GM23338 (cell line): Measurements from ENCODE around the gene TXNDC16. TPM values are rescaled to one million over a fixed set of nuclear protein-coding genes. Genes with fewer than 3 reads are reported as not detected.

Experiments
- ATAC-seq: fragments of 200-7000 bp; cut with Tn5 transposase; 3 replicates; pipeline ENCODE4 v1.9.1; 2020
- DNase-seq: peaks from one replicate; pipeline ENCODE4 v3.0.0-alpha.2; 2015; ENCODE audit warnings: low spot score
- H2AFZ ChIP-seq: fragments of 200-600 bp; sonication (generic); 2 replicates; pipeline ENCODE4 v1.8.0; 2016; ENCODE audit warnings: antibody characterized with exemption, mild to moderate bottlenecking, moderate library complexity
- H3F3A ChIP-seq: fragments of 200-600 bp; sonication (generic); replicated peaks from 2 replicates; pipeline ENCODE4 v1.8.0; 2017; ENCODE audit warnings: antibody characterized with exemption, mixed run types, low read depth
- H3K27ac ChIP-seq: fragments of 200-600 bp; sonication (generic); 2 replicates; pipeline ENCODE4 v1.6.1; 2016; ENCODE audit warnings: low read depth
- H3K27me3 ChIP-seq: fragments of 200-600 bp; sonication (generic); 2 replicates; pipeline ENCODE4 v1.8.0; 2016; ENCODE audit warnings: mild to moderate bottlenecking, mixed run types, moderate library complexity; ENCODE audit not compliant: insufficient read depth
- H3K36me3 ChIP-seq: fragments of 200-600 bp; sonication (generic); 2 replicates; pipeline ENCODE4 v1.8.0; 2016; ENCODE audit warnings: mild to moderate bottlenecking; ENCODE audit not compliant: insufficient read depth
- H3K4me1 ChIP-seq: fragments of 200-600 bp; sonication (generic); 2 replicates; pipeline ENCODE4 v1.8.0; 2016; ENCODE audit warnings: mild to moderate bottlenecking, moderate library complexity; ENCODE audit not compliant: insufficient read depth
- H3K4me2 ChIP-seq: fragments of 200-600 bp; sonication (generic); 2 replicates; pipeline ENCODE4 v1.7.1; 2017; ENCODE audit warnings: mixed run types
- H3K4me3 ChIP-seq: fragments of 200-600 bp; sonication (generic); 2 replicates; pipeline ENCODE4 v1.6.1; 2016; ENCODE audit warnings: mixed run types
- H3K79me2 ChIP-seq: fragments of 200-600 bp; sonication (generic); replicated peaks from 2 replicates; pipeline ENCODE4 v1.8.0; 2017; ENCODE audit warnings: mild to moderate bottlenecking; ENCODE audit not compliant: insufficient read depth
- H3K9me2 ChIP-seq: fragments of 200-600 bp; sonication (generic); 2 replicates; pipeline ENCODE4 v1.8.0; 2017; ENCODE audit not compliant: insufficient read depth
- H4K20me1 ChIP-seq: fragments of 200-600 bp; sonication (generic); replicated peaks from 2 replicates; pipeline ENCODE4 v1.8.0; 2017; ENCODE audit warnings: mild to moderate bottlenecking; ENCODE audit not compliant: insufficient read depth
- H3K27ac Mint-ChIP-seq: 2 replicates; pipeline ENCODE4 v1.8.0; 2020; ENCODE audit warnings: inconsistent platforms, mild to moderate bottlenecking, moderate library complexity, mixed read lengths
- H3K27me3 Mint-ChIP-seq: 3 replicates; pipeline ENCODE4 v1.8.0; 2022; ENCODE audit warnings: low read depth, mild to moderate bottlenecking, moderate library complexity, mixed read lengths, inconsistent platforms; ENCODE audit not compliant: insufficient read depth, poor library complexity
- H3K36me3 Mint-ChIP-seq: 3 replicates; pipeline ENCODE4 v1.8.0; 2021; ENCODE audit warnings: low read depth, mild to moderate bottlenecking, inconsistent platforms, moderate library complexity, mixed read lengths
- H3K4me1 Mint-ChIP-seq: 3 replicates; pipeline ENCODE4 v1.8.0; 2020; ENCODE audit warnings: mild to moderate bottlenecking, inconsistent platforms, mixed read lengths
- H3K4me3 Mint-ChIP-seq: 3 replicates; pipeline ENCODE4 v1.8.0; 2021; ENCODE audit warnings: moderate library complexity, mild to moderate bottlenecking, inconsistent platforms, mixed read lengths
- H3K9me3 Mint-ChIP-seq: 3 replicates; pipeline ENCODE4 v1.8.0; 2020; ENCODE audit warnings: moderate library complexity, mild to moderate bottlenecking, inconsistent platforms, mixed read lengths
- CREB1 ChIP-seq: fragments of 250-450 bp; sonication (Bioruptor Pico); IDR thresholded peaks from 2 replicates; pipeline ENCODE4 v1.5.0; 2020; ENCODE audit warnings: low read depth, mild to moderate bottlenecking, moderate library complexity
- CTCF ChIP-seq, 2 experiments: fragments of 200-600 bp in 1 of 2; sonication (generic) in 1 of 2; conservative IDR thresholded peaks; 2 replicates each; pipeline versions ENCODE4 v1.5.1 to v1.6.1; 2016 to 2017; ENCODE audit warnings: antibody characterized with exemption in 2 of 2, low read depth in 2 of 2, mild to moderate bottlenecking in 2 of 2, moderate library complexity in 1 of 2
- ETS1 ChIP-seq: IDR thresholded peaks from 2 replicates; pipeline ENCODE4 v1.6.1; 2016; ENCODE audit warnings: antibody characterized with exemption
- EZH2 ChIP-seq: fragments of 200-600 bp; sonication (generic); IDR thresholded peaks from one replicate; pipeline ENCODE4 v1.8.0; 2017; ENCODE audit warnings: antibody characterized with exemption, mild to moderate bottlenecking, low read depth; ENCODE audit not compliant: unreplicated experiment
- EZH2phosphoT487 ChIP-seq: fragments of 200-600 bp; sonication (generic); IDR thresholded peaks from one replicate; pipeline ENCODE4 v1.8.1; 2018; ENCODE audit warnings: antibody characterized with exemption; ENCODE audit not compliant: unreplicated experiment
- JUNB ChIP-seq: IDR thresholded peaks from one replicate; pipeline ENCODE4 v1.6.1; 2016; ENCODE audit warnings: antibody characterized with exemption; ENCODE audit not compliant: unreplicated experiment
- NANOG ChIP-seq: IDR thresholded peaks from 2 replicates; pipeline ENCODE4 v1.6.1; 2016; ENCODE audit warnings: antibody characterized with exemption, borderline replicate concordance
- POLR2AphosphoS5 ChIP-seq: IDR thresholded peaks from 2 replicates; pipeline ENCODE4 v1.6.1; 2016; ENCODE audit warnings: antibody characterized with exemption, low read depth
- REST ChIP-seq: IDR thresholded peaks from one replicate; pipeline ENCODE4 v1.6.1; 2018; ENCODE audit warnings: antibody characterized with exemption; ENCODE audit not compliant: unreplicated experiment
- STAT1 ChIP-seq: IDR thresholded peaks from one replicate; pipeline ENCODE4 v1.6.1; 2016; ENCODE audit warnings: antibody characterized with exemption; ENCODE audit not compliant: unreplicated experiment
- ZNF114 ChIP-seq: fragments of 250-450 bp; sonication (Bioruptor Pico); IDR thresholded peaks from 2 replicates; pipeline ENCODE4 v1.5.0; 2020; ENCODE audit warnings: mild to moderate bottlenecking, moderate library complexity
- ZNF331 ChIP-seq: fragments of 250-450 bp; sonication (Bioruptor Pico); IDR thresholded peaks from 2 replicates; pipeline ENCODE4 v1.5.0; 2020; ENCODE audit warnings: low read depth, mild to moderate bottlenecking, moderate library complexity
- ZNF462 ChIP-seq: fragments of 250-450 bp; sonication (Bioruptor Pico); IDR thresholded peaks from 2 replicates; pipeline ENCODE4 v1.5.0; 2020; ENCODE audit warnings: mild to moderate bottlenecking, moderate library complexity
- polyA plus RNA-seq: library from polyadenylated mRNA; unstranded; fragments of >200 nt; fragmentation: Nextera tagmentation; extraction: Ambion mirVana; gene quantifications from 2 replicates; pipeline ENCODE4 v1.2.1, GENCODE V29; 2016
- total RNA-seq: library from RNA; depleted of rRNA; stranded (reverse); fragments of >200 nt; shearing (Covaris generic); gene quantifications from 2 replicates; pipeline ENCODE4 v1.2.3, GENCODE V29; 2014

TXNDC16 gene
- total and polyA plus RNA-seq, 2 experiments from 2014 or later, result 13.6 to 14.0 TPM

- Histone ChIP-seq H3K27me3 (no peaks in the 10 kb centered on the region), H3K4me3 (no peak overlapping the region), H3K4me2 (no peak overlapping the region), H3F3A (no peaks in the 10 kb centered on the region), H3K36me3 (no peaks in the 10 kb centered on the region), H3K79me2 (no peaks in the 10 kb centered on the region), H2AFZ (no peak overlapping the region), H3K4me1 (0 out of 2 replicates have a peak, but pooled peaks cover 2% of the 10 kb centered on the region), H3K27ac (no peak overlapping the region), H4K20me1 (no peaks in the 10 kb centered on the region), H3K9me2 (0 out of 2 replicates have a peak, but pooled peaks cover 7% of the 10 kb centered on the region)
- Mint-ChIP-seq H3K27me3 (no peaks in the 10 kb centered on the region), H3K4me1 (peaks cover 2% of the 10 kb centered on the region; the same call in 2 of the 3 replicates), H3K9me3 (peaks cover 14% of the 10 kb centered on the region; the same call in 2 of the 3 replicates), H3K4me3 (no peak overlapping the region), H3K36me3 (peaks cover 15% of the 10 kb centered on the region), H3K27ac (no peak overlapping the region)
- DNase-seq, result no peak
- no peak for TF ChIP-seq ETS1
- TF ChIP-seq EZH2phosphoT487, result no peak
- no peak for TF ChIP-seq CREB1 (CRISPR knock-in tag)
- TF ChIP-seq ZNF331 (CRISPR knock-in tag), result no peak
- no peak for TF ChIP-seq EZH2
- no peak for TF ChIP-seq ZNF462 (CRISPR knock-in tag)
- no peak for TF ChIP-seq REST
- TF ChIP-seq STAT1, result no peak
- no peak for TF ChIP-seq CTCF (conservative IDR thresholded peaks at IDR 0.05; ENCODE audit: low read depth in 2 of 2)
- TF ChIP-seq JUNB, result no peak
- no peak for TF ChIP-seq NANOG
- TF ChIP-seq POLR2AphosphoS5, result no peak
- TF ChIP-seq ZNF114 (CRISPR knock-in tag), result no peak
- no peak for ATAC-seq
Measured at GRCh38 chr14:52596861-52597260, 44.6 kb upstream of the TXNDC16 start.
